Tibial nerve (tissue), 4 donors: ENCODE data around the gene CACNA1B.

ENCODE experiments used
- CTCF ChIP-seq, 5 experiments: fragments of 200-600 bp in 3 of 5; fragments of 450-650 bp in 2 of 5; sonication (generic) in 3 of 5; IDR thresholded peaks; one replicate each; pipeline ENCODE4 v1.5.1; 2016 to 2019; ENCODE audit warnings: antibody characterized with exemption in 5 of 5, mild to moderate bottlenecking in 3 of 5, moderate library complexity in 2 of 5
- EP300 ChIP-seq, 2 donors: sonication (generic); formaldehyde crosslinking; IDR thresholded peaks; one replicate each; pipeline ENCODE4 v1.6.1; 2017; ENCODE audit warnings: antibody characterized with exemption in 2 of 2, mild to moderate bottlenecking in 1 of 2
- POLR2A ChIP-seq, 2 donors: fragments of 450-650 bp; IDR thresholded peaks; one replicate each; pipeline ENCODE4 v1.6.1; 2017; ENCODE audit warnings: antibody characterized with exemption in 2 of 2, mild to moderate bottlenecking in 2 of 2, moderate library complexity in 2 of 2

GRCh38 chr9:138068601-138069035 is 191.0 kb downstream of the CACNA1B start:
- TF ChIP-seq CTCF (IDR thresholded peaks at IDR 0.05) (no peak), POLR2A (IDR thresholded peaks at IDR 0.05) (no peak), EP300 (IDR thresholded peaks at IDR 0.05) (no peak)
